Breast epithelium (tissue), 3 donors: Measurements from ENCODE around the gene KRTAP9-4.

Experiments used
- CTCF ChIP-seq, 3 donors: fragments of 450-650 bp; IDR thresholded peaks; one replicate each; pipeline ENCODE4 v1.5.1; 2016 to 2017; ENCODE audit warnings: antibody characterized with exemption in 3 of 3, mild to moderate bottlenecking in 3 of 3, moderate library complexity in 3 of 3
- POLR2AphosphoS5 ChIP-seq, 3 donors: sonication (generic); formaldehyde crosslinking; IDR thresholded peaks; one replicate each; pipeline ENCODE4 v1.6.1; 2017; ENCODE audit warnings: antibody characterized with exemption in 3 of 3

- TF ChIP-seq CTCF (IDR thresholded peaks at IDR 0.05) (no peak), POLR2AphosphoS5 (IDR thresholded peaks at IDR 0.05) (no peak)
Observed at GRCh38 chr17:41212524-41213169, 36.8 kb upstream of the KRTAP9-4 start.
